UCSD-AML1 (cell line): ENCODE data around the gene RNF10.
A peak's percentile ranks its signal among the peaks of the same experiment; 100 is the strongest.
"Not testable (repeated sequence)": the region's sequence is repeated elsewhere in the genome, so short reads cannot be mapped to it uniquely, and the experiment has no call there.

Experiments used
- DNase-seq: peaks from one replicate; lab custom pipeline; 2025; ENCODE audit not compliant: unreplicated experiment; lab: John Stamatoyannopoulos, UW

The RNF10 gene

DNA sequence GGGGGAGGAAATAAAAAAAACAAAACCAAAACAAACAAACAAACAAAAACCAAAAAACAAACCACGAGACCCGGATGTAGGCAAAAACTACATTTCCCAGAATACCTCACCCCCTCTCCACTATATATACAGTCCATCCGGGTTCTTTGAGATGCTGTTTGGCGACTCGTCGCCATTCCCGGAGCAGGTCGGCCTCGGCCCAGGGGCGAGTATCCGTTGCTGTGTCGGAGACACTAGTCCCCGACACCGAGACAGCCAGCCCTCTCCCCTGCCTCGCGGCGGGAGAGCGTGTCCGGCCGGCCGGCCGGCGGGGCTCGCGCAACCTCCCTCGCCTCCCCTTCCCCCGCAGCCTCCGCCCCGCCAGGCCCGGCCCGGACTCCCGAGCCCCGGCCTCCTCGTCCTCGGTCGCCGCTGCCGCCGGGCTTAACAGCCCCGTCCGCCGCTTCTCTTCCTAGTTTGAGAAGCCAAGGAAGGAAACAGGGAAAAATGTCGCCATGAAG, at the start of gene RNF10:
RNF10 (plus strand) TSS at position 154 of the 500 bp plus-strand sequence. CDS start 456 bp downstream, outside the sequence.
- DNase-seq, result peak; percentile 51

DNA sequence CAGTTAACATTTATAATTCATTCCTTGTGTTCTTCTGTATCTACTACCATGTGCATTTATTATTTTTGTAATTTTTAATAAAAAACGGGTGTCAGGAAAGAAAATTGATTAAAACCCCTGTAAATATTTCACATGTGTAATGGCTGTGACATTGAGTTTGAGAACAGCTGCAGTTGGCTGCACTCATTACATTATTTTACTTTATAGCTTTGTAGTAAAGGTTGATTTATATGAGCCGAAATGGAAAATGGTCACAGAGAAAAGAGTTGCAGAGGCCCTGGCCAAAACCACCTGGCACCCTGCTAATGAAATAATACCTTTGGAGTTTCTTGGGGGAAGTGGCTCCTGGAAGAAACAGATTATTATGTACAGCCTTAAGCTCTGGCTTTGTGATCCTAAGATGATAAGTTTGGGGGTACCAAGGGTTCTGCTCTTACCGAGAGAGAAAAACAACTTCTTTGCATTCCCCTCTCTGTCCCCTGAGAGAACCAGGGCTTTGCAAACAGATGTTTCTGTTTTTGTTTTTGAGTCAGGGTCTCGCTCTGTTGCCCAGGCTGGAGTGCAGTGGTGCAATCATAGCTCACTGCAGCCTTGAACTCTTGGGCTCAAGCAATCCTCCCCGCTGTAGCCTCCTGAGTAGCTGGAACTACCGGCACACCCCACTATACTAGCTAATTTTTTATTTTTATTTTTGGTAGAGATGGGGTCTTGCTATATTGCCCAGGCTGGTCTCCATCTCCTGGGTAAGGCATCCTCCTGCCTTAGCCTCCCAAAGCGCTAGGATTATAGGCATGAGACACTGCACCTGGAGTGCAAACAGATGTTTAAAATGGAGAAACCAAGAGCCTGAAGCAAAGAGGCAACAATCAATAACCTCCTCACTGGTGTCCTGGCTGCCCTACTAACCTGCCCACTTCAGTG, 47.9 kb upstream of the RNF10 start:
- DNase-seq, result no peak

DNA sequence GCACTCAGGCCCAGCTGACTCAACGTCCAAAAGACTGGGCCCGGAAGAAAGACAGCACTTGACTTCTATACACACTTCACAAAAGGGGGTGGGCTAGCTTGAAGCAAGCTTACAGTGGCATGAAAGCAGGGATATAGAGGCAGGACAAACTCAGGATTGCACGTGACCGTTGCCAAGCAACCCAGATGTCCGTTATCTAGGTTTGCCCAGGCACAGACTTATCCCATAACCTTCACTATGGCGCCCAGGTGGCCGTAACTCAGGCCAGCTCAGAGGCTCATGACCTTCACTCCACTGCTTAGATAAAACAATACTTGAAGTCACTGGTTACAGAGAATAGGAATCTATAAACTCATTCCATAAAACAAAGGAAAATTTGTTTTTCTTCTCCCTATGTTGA, 46.6 kb upstream of the RNF10 start:
- DNase-seq, result not testable (repeated sequence)

DNA sequence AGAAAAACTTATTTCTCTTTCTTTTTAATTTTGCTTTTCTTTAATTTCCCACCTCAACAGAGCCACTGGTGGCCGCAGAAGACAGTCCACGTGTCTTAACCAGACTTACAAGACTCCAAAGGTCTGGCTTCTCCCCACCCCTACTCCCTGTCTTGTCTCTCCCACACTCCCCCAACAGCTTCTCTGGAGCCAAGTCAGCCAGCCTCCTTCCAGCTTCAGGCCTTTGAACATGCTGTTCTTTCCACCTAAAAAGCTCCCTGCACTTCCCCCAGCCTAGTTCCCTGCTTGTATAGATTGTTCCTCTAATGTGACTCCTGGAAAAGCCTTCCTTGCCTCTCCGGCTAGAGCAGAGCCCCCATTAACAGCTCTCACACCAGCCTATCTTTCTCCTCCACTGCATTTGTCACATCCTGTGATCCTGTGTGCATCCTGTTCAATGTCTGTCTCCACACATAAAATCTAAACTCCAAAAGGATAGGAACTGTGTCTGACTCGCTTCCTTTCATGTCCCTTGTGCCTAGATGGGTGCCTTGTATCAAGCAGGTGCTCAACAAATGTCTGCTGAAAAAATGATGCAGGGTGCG, 46.0 kb upstream of the RNF10 start:
- DNase-seq, result no peak

DNA sequence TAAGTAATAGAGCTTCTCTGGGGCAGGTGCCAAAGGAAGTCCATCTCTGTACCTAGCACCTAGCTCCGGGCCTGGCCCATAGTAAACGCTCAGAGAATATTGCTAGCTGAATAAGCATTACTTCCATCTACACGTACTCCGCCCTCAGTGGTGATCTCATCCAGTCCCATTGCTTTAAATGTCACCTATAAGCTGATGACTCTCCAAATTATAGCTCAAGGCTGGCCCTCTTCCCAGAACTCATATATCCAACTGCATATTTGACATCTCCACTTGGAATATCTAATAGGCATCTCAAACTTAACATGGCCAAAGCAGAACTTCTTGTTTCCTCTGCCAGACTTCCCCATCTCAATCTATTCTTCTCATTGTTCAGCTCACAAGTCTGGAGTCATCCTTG, 45.1 kb upstream of the RNF10 start:
- no peak for DNase-seq

DNA sequence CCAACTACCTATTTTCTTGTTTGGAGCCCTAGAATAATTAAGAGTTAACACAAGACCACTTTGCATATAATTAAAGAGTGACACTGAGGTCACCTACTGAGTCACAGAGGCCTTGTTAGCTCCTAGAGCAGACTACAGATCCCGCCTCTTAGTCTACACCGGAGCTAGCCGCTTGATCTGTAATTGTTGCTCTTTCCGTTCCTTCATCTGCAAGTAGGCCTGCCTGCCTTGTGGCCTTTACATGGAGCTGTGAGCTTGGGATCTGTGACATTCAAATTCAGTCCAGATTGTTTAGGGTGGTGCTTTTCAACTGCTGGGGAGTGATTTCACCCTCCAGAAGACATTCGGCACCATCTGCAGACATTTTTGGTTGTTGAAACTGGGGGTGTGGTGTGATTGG, 43.8 kb upstream of the RNF10 start:
- no peak for DNase-seq

DNA sequence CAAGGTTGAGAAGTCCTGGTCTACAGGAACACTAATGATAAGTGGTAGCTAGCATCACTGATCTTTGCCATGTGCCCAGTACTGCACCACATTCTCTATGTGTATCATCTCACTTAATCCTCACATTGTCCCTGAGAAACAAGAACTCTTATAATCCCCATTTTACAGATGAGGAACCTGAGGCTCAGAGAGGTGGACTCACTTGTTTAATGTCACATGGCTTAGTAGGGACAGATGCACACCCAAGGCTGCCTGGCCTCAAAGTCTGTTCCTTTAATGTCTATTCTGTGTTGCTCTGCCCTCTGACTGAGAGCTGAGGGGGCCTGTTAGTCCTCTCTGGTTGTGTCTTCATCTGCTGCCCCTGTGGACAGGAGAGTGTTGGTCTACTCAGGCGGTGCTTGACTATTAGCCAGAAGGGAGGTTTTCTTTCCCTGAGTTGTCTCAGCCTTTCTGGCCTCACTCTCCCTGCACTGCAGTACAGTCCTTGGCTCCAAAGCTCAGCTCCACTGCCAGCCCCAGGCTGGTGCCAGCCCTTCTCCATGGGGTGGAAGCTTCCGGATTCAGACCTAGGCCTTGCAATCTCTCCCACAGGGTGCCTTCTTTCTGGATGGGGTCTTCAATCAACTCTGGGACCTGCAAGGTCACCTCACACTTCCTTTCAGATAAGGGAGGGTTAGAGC, 43.2 kb upstream of the RNF10 start:
- DNase-seq, result no peak

DNA sequence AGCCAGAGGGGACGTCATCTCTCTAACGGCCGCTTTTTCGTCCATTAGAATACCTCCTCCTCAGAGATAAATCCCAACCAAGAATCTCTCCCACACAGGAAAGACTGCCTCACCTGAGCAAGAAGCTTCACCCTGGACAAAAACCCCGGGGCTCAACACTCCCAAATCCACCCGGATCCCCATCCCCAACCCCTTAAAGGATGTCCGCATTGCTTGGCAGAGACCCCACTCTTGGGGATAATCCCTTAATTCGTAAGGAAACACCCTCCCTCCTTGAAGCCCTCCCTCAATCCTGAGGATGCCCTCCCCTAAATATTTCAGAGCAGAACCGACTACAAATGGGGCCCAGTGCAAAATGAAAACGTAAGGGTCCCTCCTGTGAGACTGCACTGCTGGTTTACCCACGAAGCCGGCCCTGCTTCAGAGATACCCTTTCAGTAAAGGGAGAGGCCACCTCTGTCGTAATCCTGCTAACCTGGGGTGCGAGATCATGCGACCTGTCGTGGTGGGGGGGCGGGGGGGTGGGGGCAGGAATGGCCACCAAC, 38.9 kb upstream of the RNF10 start:
- DNase-seq, result no peak

DNA sequence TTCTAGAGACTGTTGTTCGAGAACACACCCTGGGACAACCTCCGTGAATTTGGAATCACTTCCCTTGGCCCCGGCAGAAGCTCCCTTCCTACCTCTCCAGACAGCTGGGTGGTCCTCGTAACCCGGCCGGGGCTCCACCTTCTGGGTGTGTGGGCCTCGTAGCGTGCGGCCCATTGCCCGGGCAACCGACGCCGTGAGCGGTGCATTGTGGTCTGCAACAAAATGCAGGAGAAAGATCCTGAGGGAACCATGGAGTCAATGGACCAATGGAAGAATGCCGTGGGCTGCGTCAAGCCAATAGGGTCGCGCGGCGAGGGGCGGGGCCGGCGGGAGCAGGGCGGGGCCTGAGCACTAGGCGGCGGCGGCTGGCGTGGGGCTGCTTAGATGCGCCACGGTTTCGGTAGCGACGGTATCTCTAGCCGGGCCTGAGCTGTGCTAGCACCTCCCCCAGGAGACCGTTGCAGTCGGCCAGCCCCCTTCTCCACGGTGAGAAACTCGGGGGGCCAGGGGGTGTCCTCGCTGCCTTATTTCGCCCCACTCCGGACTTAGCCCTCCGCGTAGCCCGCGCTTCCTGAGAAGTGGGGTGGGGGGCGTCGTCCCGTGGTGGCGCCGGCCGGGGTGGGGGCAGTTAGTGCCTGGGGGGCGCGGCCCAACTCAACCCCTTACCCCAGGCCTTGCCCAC, 38.3 kb upstream of the RNF10 start, which contains the start of gene DYNLL1:
DYNLL1 (plus strand) TSS at position 383 of the 682 bp plus-strand sequence. CDS start 309 bp downstream, outside the sequence.
- peak; percentile 96 for DNase-seq

DNA sequence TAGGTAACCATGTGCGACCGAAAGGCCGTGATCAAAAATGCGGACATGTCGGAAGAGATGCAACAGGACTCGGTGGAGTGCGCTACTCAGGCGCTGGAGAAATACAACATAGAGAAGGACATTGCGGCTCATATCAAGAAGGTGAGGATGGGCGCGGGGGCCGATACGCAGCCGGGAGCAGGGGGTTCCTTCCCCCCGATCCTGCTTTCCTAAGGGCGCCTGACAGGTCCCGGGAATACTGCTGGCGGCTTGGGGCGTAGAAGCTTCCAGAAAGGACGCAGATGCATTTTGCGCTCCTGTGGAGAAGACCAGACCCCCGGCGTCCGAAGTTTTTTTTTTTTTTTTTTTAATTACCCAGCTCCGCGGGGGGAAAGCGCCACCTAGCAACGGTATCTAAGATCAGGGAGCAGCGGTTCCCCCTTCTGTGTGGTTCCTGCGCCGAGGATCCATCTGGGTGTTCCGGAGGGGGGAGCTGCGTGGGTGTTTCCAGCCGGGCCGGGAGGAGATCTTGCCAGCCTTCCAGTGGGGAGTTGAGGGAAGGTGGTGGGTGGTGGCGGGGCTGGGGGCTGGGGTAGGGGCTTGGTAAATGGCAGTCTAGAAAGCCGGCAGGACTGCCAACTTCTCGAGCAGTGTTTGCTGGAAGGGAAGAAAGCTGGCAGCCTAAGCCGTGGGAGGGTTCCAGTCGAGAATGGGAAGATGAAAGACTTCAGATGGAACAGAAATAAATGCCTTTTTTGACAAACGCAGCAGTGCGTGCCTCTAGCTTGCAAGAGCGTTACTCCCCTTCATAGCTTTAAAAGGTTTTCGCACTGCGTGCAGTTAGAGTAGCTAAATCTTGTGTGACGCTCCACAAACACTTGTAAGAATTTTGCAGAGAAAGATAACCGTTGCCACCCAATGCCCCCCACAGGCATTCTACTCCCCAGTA, 37.5 kb upstream of the RNF10 start:
- DNase-seq, result peak; percentile 68

DNA sequence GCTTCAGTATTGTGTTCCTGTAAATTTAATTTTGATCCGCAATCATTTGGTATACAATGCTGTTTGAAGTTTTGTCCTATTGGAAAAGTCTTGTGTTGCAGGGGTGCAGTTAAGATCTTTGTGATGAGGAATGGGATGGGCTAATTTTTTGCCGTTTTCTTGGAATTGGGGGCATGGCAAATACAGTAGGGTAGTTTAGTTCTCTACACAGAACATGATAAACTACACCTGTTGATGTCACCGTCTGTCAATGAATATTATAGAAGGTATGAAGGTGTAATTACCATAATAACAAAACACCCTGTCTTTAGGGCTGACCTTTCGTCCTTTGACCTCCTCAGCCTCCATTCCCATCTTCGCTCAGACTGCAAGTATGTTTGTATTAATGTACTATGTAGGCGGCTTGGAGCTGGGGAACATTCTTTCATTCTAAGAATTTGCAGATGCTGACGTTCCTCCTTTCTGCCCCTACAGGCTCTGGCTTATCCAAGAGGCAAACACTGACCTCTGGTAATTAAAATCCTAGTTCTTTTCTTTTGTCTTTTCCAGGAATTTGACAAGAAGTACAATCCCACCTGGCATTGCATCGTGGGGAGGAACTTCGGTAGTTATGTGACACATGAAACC, 36.5 kb upstream of the RNF10 start:
- no peak for DNase-seq

DNA sequence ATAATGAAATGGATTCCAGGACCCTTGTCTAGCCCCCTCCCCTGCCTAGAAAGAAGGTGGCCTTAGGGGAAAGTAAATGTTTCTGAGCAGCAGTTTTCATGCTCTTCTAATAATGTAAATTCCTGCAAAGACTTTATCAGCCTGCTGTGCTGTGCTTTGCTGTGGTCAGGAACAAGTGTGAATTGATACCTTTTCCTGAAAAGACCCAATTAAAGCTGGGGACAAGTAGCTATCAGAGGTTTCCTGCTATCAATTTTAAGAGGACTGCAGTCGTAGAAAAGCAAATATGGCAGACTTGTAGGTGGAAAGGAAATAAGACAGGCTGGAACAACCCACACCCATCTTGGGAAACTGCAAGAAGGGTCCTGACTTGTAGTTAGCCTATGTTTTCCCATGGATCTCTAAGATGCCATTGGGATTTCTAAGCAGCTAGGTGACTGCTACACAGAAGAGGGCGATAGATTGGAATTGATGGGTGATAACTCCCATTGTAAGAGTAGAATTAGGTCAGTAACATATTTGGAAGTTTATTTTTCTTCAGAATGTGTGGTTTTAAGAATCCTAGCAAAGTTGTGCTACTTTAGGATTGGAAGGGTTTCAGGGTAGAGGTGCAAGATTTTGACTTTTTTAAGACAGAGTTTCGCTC, 35.2 kb upstream of the RNF10 start:
- DNase-seq, result no peak

DNA sequence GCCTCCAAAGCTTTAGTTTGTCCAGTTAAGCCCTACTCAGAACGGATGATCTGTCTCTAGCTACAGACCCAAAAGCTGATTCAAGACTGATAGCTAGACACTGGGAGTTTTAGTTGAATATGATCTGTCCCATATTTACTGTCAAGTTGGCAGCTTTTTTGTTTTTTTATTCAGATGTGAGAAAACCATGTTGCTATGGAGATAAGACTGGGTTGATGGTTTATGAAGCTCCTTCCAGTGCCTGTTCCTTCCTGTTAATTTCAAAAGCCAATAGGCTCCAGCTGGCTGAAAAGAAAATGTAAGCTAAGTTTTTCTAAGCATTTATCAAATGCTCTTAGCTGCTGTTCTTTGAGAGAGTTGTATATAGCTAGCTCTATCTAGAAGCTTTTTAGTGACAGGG, 33.6 kb upstream of the RNF10 start:
- DNase-seq, result no peak

DNA sequence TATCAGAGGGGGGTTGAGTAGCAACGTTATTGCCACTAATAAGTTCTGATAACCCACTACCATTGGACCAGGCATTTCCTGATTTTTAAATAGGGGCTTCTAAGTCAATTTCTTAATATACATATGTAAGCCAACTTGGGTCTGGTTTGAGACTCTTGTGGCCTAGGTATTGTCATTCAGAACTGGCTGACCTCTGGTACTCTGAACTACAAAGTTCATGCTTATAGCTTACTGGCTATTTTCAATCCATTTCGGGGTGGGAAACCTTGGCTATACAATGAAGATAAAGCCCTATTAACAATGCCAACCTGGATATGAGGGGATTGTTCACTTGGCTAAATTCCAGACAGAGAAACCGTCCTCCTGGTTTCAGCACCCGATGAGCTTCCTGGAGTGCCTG, 29.6 kb upstream of the RNF10 start:
- DNase-seq, result no peak

DNA sequence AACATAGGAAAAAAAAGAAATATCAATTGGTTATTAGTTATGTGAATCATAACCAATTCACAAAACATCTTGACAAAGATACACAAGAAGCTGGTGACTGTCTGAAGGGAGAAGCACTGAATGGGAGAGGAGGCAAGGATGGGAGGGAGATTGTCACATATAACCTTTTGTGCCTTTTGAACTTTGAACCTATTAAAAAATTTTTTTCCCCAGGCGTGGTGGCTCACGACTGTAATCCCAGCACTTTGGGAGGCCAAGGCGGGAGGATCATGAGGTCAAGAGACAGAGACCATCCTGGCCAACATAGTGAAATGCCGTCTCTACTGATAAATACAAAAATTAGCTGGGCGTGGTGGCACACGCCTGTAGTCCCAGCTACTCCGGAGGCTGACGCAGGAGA, 25.6 kb upstream of the RNF10 start:
- DNase-seq, result no peak

DNA sequence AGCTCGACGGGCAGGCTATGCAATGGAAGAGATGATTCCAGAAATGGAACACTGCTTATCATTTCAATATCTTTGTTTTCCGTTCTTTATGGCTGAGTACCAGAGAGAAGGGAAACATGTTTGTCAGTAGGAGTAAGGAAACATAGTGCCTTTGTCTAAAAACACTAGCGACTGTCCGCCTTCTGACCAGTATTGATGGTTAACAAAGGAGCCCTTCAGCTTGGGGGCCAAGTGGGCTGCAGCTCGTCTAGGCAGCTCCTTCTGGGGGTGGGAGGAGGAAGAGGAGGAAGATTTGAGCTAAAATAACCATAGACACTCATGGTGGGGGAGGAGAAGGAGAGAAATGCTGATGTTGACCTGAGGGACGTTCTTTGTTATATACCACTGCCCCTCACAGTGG, 20.2 kb upstream of the RNF10 start:
- no peak for DNase-seq

DNA sequence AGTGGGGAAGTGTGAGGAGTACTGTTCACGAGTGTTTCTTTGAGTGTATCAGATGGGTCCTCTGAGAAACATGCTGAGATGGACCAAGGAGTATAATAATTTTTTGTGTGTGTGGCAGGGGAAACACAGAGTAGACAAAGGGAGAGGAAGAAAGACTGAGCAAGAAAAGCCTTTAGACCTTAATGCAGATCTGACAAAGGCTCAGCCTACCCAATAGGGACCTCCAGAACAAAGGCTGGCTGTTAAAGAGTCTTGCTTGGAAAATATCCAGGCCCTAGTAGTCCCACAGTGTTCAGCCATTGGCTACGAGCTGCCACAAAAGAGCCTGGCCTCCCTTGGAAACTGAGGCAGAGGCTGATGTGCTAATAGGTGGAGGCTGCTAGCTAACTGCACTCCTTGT, 18.7 kb upstream of the RNF10 start:
- DNase-seq, result no peak

DNA sequence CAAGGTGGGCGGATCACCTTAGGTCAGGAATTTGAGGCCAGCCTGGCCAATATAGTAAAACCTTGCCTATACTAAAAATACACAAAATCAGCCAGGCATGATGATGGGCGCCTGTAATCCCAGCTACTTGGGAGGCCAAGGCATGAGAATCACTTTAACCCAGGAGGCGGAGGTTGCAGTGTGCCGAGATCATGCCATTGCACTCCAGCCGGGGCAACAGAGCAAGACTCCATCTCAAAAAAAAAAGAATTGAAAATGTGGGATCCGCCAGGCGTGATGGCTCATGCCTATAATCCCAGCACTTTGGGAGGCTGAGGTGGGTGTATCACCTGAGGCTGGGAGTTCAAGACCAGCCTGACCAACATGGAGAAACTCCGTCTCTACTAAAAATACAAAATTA, 14.8 kb upstream of the RNF10 start:
- DNase-seq, result not testable (repeated sequence)

DNA sequence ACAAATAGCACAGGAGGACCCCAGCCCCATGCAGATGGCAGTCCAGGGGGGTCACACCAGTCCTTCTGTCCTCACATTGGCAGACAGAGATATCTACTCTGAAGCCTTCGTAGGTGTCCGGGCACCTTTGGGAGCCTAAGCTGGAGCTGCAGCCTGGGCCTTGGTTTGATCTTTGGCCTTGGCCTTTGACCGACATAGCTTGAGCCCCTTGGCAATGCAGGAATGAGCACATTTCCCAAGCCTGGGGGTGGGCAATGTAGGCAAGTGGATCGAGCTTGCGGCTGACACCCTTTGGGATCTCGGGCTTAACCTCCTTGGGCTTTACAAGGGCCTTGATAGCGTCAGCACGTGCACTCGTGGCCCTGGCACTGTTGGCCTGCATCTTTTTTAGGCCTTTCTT, 11.6 kb upstream of the RNF10 start:
- no peak for DNase-seq
